Gastrocnemius medialis (tissue), 4 donors: ENCODE measurements around the gene NFIC. TPM values are rescaled to one million over a fixed set of nuclear protein-coding genes. Genes with fewer than 3 reads are reported as not detected.
"Not testable (repeated sequence)": the region's sequence is repeated elsewhere in the genome, so short reads cannot be mapped to it uniquely, and the experiment has no call there.

ENCODE experiments used
- ATAC-seq, 2 donors: fragments of 150-250 bp; one replicate each; pipeline ENCODE4 v1.9.1; 2016
- DNase-seq, 2 donors: peaks; one replicate each; pipeline ENCODE4 v3.0.0-alpha.2; 2019
- H3K27ac ChIP-seq, 4 donors: fragments of 200-600 bp; sonication (generic); 1 replicate in 1 of 4; 2 replicates in 3 of 4; pipeline ENCODE4 v1.5.1; 2016 to 2018; ENCODE audit warnings: mild to moderate bottlenecking in 2 of 4, moderate library complexity in 1 of 4
- H3K27me3 ChIP-seq, 3 donors: fragments of 200-600 bp; sonication (generic) in 2 of 3; 1 replicate in 1 of 3; 2 replicates in 2 of 3; pipeline versions ENCODE4 v1.5.1 to v1.6.0; 2016 to 2019; ENCODE audit warnings: mild to moderate bottlenecking in 1 of 3, moderate library complexity in 1 of 3
- H3K36me3 ChIP-seq, 2 donors: fragments of 200-600 bp; sonication (generic) in 1 of 2; one replicate each; pipeline ENCODE4 v1.5.1; 2017 to 2018
- H3K4me1 ChIP-seq, 2 donors: fragments of 200-600 bp; sonication (generic) in 1 of 2; one replicate each; pipeline ENCODE4 v1.5.1; 2016 to 2017; ENCODE audit warnings: mild to moderate bottlenecking in 2 of 2
- H3K4me3 ChIP-seq, 4 donors: fragments of 200-600 bp; sonication (generic) in 3 of 4; 1 replicate in 1 of 4; 2 replicates in 3 of 4; pipeline ENCODE4 v1.5.1; 2016 to 2019; ENCODE audit warnings: mild to moderate bottlenecking in 2 of 4
- H3K9me3 ChIP-seq, 3 donors: fragments of 200-600 bp; sonication (generic) in 2 of 3; 1 replicate in 1 of 3; 2 replicates in 2 of 3; pipeline ENCODE4 v1.5.1; 2016 to 2019
- POLR2A ChIP-seq, 2 donors: fragments of 450-650 bp; IDR thresholded peaks; one replicate each; pipeline ENCODE4 v1.6.1; 2017; ENCODE audit warnings: antibody characterized with exemption in 2 of 2, mild to moderate bottlenecking in 2 of 2, moderate library complexity in 2 of 2
- in situ Hi-C, 4 donors: fragments of 200-750 bp; cut with MboI; loops; one replicate each; pipeline versions ENCODE4 v1.15.0 to v1.8.0; 2017; ENCODE audit warnings: low sequenced_read_pairs in 4 of 4
- intact Hi-C: fragments of 100-400 bp; cut with DNase I; formaldehyde crosslinking; loops from one replicate; pipeline ENCODE4 v1.15.1; 2023; ENCODE audit warnings: low total_unique reads
- total RNA-seq, 4 donors: library from RNA; depleted of rRNA; stranded (reverse); fragments of >200 nt; gene quantifications; one replicate each; pipeline versions ENCODE4 v1.1.0 to v1.2.3, GENCODE V29; 2016
- TF ChIP-seq, protein P1 (sequence below), 5 experiments: fragments of 450-650 bp in 3 of 5; fragments of 200-600 bp in 2 of 5; sonication (generic) in 2 of 5; IDR thresholded peaks in 4 of 5; conservative IDR thresholded peaks in 1 of 5; 1 replicate in 4 of 5; 2 replicates in 1 of 5; pipeline ENCODE4 v1.5.1; 2016 to 2019; ENCODE audit warnings: antibody characterized with exemption in 5 of 5, mild to moderate bottlenecking in 3 of 5, moderate library complexity in 3 of 5

Gene NFIC
- total RNA-seq, 4 donors from 2014 or later: 90.2 to 403 (median 348) TPM

- ATAC-seq: peak; percentile 55 to 60
- intact Hi-C loops: loop anchor here (1.0 to 10.0 kb wide), 6 partner anchors 11 to 1310 kb away; no protein-coding TSS in a partner anchor
Observed at GRCh38 chr19:3374369-3375112, 8.2 kb downstream of the NFIC start.

GRCh38 chr19:3375221-3376090 lies 9.1 kb downstream of the NFIC start:
- DNase-seq: peak; percentile 99
- TF ChIP-seq POLR2A (IDR thresholded peaks at IDR 0.05): peak; percentile 66 to 75
- TF ChIP-seq, protein P1, sequence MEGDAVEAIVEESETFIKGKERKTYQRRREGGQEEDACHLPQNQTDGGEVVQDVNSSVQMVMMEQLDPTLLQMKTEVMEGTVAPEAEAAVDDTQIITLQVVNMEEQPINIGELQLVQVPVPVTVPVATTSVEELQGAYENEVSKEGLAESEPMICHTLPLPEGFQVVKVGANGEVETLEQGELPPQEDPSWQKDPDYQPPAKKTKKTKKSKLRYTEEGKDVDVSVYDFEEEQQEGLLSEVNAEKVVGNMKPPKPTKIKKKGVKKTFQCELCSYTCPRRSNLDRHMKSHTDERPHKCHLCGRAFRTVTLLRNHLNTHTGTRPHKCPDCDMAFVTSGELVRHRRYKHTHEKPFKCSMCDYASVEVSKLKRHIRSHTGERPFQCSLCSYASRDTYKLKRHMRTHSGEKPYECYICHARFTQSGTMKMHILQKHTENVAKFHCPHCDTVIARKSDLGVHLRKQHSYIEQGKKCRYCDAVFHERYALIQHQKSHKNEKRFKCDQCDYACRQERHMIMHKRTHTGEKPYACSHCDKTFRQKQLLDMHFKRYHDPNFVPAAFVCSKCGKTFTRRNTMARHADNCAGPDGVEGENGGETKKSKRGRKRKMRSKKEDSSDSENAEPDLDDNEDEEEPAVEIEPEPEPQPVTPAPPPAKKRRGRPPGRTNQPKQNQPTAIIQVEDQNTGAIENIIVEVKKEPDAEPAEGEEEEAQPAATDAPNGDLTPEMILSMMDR (IDR thresholded peaks at IDR 0.05 in 4 of 5, conservative IDR thresholded peaks at IDR 0.05 in 1 of 5): no peak
- H3K4me3 ChIP-seq: peak overlapping the region; percentile 32 to 56 (median 45)
- peak overlapping the region; percentile 98 to 100 (median 98) for H3K27ac ChIP-seq
- peak; percentile 68 to 72 for ATAC-seq
- intact Hi-C loops (loop anchor here (1.0 to 10.0 kb wide), 5 partner anchors 29 to 1311 kb away; no protein-coding TSS in a partner anchor), in situ Hi-C loops (loop anchor here in 2 of 4 donors (10.0 kb wide), 1 partner anchor 49 kb away; no protein-coding TSS in a partner anchor)
- H3K4me1 ChIP-seq: peaks cover 54 to 64% of the 10 kb centered on the region in 2 donors
- H3K9me3 ChIP-seq: no peaks in the 10 kb centered on the region
- no peaks in the 10 kb centered on the region for H3K27me3 ChIP-seq
- H3K36me3 ChIP-seq: no peaks in the 10 kb centered on the region

More at GRCh38 chr19:3374369-3375112, 8.2 kb downstream of the NFIC start:
- peak overlapping the region; percentile 32 to 56 (median 45) for H3K4me3 ChIP-seq
- TF ChIP-seq POLR2A (IDR thresholded peaks at IDR 0.05): no peak
- TF ChIP-seq, protein P1 (IDR thresholded peaks at IDR 0.05 in 4 of 5, conservative IDR thresholded peaks at IDR 0.05 in 1 of 5): no peak
- no peaks in the 10 kb centered on the region for H3K36me3 ChIP-seq
- no peaks in the 10 kb centered on the region for H3K9me3 ChIP-seq
- peak; percentile 86 to 96 for DNase-seq
- peak overlapping the region; percentile 98 to 100 (median 98) for H3K27ac ChIP-seq
- in situ Hi-C loops: loop anchor here in 2 of 4 donors (10.0 kb wide), 1 partner anchor 50 kb away; no protein-coding TSS in a partner anchor
- H3K4me1 ChIP-seq: peaks cover 52 to 57% of the 10 kb centered on the region in 2 donors
- H3K27me3 ChIP-seq: no peaks in the 10 kb centered on the region

- in situ Hi-C loops (loop anchor here in 2 of 4 donors (10.0 kb wide), 1 partner anchor 49 kb away; no protein-coding TSS in a partner anchor), intact Hi-C loops (loop anchor here (10.0 kb wide), 1 partner anchor 1311 kb away; no protein-coding TSS in a partner anchor)
- H3K4me3 ChIP-seq: peak overlapping the region; percentile 32 to 56 (median 42)
Observed at GRCh38 chr19:3376091-3376455, 9.7 kb downstream of the NFIC start.

DNA sequence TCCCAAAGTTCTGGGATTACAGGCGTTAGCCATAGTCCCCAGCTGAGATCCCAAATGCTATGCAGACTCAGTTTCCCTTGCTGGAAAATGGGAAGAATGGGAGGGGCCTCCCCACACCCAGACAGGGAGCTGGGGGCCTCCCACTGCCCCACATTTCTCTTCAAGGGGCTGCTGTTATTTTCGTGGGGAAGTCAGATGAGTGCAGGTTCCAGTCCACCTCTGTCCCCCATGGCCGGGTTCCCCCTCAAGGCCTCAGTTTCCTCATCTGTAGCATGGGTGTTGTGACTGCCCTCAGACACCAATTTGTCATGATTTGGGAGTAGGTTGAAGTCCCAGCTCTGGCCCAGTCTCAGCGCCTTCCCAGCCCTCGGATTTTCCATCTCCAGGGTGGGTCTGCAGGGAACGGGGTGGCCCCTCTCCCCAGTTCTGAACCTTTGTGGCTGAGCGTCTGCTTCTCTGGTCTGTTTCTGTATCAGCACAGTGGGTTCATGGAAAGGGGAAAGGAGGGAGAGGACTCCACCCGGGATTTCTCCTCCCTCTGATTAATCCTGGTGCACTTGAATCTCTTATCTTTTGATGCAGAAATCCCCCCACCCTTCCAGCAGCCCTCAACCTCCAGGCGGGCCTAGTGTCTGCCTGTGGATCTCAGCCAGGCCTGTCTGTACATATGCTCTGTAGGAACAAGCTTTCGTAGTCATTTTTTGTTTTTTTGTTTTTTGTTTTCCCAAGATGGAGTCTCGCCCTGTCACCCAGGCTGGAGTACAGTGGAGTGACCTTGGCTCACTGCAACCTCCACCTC lies 12.2 kb downstream of the NFIC start:
- ATAC-seq (no peak), DNase-seq (no peak)
- peaks cover 0 to 9% of the 10 kb centered on the region in 2 donors for H3K36me3 ChIP-seq
- no peaks in the 10 kb centered on the region for H3K27me3 ChIP-seq
- TF ChIP-seq, protein P1 (IDR thresholded peaks at IDR 0.05 in 4 of 5, conservative IDR thresholded peaks at IDR 0.05 in 1 of 5): no peak
- TF ChIP-seq POLR2A (IDR thresholded peaks at IDR 0.05): no peak
- H3K9me3 ChIP-seq: no peaks in the 10 kb centered on the region
- peak overlapping the region; percentile 98 to 100 (median 98) for H3K27ac ChIP-seq
- intact Hi-C loops (loop anchor here (10.0 kb wide), 1 partner anchor 1314 kb away; no protein-coding TSS in a partner anchor), in situ Hi-C loops (loop anchor here in 2 of 4 donors (10.0 kb wide), 1 partner anchor 46 kb away; no protein-coding TSS in a partner anchor)
- peaks cover 65 to 71% of the 10 kb centered on the region in 2 donors for H3K4me1 ChIP-seq
- H3K4me3 ChIP-seq: no peak overlapping the region

More at GRCh38 chr19:3376091-3376455, 9.7 kb downstream of the NFIC start:
- not testable (repeated sequence) for ATAC-seq, H3K36me3 ChIP-seq, H3K27me3 ChIP-seq, H3K9me3 ChIP-seq
- DNase-seq: peak in 1 of 2 donors; percentile 46
- peaks cover 54 to 64% of the 10 kb centered on the region in 2 donors for H3K4me1 ChIP-seq
- peak overlapping the region; percentile 98 to 100 (median 98) for H3K27ac ChIP-seq
